ENCODE results near the gene PROC.

DNA sequence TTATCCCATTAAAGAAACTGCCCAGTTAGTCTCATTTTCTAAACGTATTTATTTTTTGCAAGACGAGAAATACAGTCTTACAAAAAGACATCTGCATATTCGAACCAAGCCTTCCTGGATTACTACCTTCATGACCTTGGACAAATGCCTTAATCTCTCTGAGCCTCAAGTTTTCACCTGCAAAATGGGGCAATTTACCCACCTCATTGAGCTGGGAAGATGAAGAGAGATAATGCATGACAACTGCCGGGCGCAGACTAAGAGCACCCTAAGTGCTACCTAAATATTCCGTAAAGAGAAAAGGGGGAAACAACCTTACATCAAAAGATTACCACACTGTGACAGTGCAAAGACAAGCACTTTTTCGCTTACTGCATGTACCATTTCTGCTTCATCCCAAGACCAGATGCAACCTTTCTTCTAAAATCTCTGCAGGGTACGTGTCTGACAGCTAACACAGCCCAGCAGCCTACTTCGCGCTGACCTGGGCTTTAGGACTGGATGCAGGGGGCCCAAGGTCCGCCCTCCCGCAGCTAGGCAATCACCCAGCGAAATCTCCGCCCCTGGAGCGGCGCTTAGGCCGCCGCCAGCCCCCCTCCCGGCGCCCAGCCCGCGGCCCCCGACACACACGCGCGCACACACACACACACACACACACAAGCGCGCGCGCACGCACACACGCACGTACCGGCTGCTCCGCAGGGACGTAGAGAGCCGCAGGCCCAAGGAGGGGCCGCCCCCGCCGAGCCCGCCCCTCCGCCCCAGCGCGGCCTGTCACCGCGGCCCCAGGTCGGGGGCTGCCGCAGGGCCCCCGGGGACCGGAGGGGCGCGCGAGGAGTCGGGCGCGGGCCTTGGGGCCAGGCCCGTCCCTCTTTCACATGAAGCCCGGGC is 31.2 kb upstream of the PROC start:
- TF ChIP-seq, protein P1, sequence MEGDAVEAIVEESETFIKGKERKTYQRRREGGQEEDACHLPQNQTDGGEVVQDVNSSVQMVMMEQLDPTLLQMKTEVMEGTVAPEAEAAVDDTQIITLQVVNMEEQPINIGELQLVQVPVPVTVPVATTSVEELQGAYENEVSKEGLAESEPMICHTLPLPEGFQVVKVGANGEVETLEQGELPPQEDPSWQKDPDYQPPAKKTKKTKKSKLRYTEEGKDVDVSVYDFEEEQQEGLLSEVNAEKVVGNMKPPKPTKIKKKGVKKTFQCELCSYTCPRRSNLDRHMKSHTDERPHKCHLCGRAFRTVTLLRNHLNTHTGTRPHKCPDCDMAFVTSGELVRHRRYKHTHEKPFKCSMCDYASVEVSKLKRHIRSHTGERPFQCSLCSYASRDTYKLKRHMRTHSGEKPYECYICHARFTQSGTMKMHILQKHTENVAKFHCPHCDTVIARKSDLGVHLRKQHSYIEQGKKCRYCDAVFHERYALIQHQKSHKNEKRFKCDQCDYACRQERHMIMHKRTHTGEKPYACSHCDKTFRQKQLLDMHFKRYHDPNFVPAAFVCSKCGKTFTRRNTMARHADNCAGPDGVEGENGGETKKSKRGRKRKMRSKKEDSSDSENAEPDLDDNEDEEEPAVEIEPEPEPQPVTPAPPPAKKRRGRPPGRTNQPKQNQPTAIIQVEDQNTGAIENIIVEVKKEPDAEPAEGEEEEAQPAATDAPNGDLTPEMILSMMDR (IDR thresholded peaks at IDR 0.05), result no peak
- TF ChIP-seq POLR2A (IDR thresholded peaks at IDR 0.05), result no peak
- TF ChIP-seq EP300 (IDR thresholded peaks at IDR 0.05), result no peak

All from tibial nerve (tissue), 4 donors.